UCSD-AML1 (cell line): ENCODE data around the gene FGD6.
A peak's percentile ranks its signal among the peaks of the same experiment; 100 is the strongest.
"Not testable (repeated sequence)": the region's sequence is repeated elsewhere in the genome, so short reads cannot be mapped to it uniquely, and the experiment has no call there.

Source experiments
- DNase-seq: peaks from one replicate; lab custom pipeline; 2025; ENCODE audit not compliant: unreplicated experiment; lab: John Stamatoyannopoulos, UW

Gene FGD6

DNA sequence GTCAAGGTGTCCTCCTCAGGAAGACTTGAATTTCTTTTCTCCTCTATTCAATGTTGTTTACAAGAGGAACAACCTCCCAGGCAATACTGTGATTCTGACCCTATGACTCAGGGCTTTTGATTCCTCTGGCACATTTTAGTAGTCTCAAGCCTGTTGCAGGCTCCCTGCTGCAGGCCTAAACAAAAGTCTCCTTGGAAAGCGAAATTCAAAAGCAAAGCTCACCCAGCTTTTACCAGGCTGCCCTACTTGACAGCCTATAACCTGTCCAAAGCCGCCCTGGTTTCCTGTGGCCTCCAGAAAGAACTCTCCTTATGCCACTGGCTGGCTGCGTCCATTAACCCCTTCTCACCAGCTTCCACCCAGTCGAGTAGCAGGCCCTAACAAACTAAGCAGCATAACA is 11.6 kb downstream of the FGD6 start:
- peak; percentile 53 for DNase-seq

DNA sequence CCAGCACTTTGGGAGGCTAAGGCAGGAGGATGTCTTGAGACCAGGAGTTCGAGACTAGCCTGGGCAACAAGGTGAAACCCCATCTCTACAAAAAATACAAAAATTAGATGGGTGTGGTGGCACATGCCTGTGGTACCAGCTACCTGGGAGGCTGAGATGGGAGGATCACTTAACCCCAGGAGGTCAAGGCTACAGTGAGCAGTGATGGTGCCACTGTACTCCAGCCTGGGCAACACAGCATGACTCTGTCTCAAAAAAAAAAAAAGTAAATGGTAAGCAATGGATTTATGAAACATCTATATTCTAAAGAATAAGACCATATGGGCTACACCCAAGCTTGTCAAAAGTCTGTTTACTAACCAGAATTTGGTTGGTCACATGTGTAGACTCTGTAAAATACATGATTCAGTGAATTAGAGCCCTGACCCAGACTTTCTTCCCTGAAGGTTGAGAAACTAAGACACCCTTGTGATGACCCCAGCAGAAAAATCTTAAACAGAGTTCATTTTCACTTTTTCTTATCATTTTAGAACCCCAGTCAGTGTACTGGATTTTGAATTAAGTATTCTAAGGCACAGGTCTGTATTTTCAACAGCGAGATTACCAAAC is 12.1 kb downstream of the FGD6 start:
- no peak for DNase-seq

DNA sequence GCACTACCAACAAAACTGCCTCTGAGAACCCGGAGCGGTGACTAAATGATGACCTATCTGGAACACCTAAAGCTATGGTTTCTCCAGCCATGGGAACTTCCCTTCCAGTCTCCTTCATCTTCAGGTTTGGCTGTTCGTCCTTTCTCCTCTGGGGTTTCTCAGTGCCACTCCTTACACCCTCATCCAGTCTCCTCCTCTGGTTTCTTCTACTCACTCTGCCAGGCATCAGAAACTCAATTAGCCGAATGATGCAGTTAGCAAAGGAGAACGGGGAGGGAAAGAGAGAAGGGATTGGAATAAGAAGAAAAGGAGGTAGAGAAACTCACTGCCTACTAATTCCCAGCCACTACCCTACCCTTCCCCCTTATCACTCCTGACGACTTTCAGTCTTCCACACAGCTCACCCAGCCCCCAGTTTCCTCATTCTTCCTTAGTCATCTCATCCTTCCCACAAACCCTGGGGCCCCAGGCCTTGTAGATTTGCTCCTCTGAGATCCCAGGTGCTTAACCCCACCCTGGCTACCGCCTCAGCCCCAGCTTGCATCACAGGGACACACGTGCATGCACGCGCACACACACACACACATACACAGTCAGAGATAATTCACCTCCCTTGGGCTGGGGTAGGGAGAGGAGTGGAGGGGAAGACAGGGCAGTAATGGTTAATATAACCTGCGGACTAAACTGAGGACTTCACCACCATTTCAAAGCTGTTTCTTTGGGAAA is 13.0 kb downstream of the FGD6 start:
- peak; percentile 66 for DNase-seq

GRCh38 chr12:95203487-95204030 is 13.7 kb downstream of the FGD6 start:
- DNase-seq = no peak

GRCh38 chr12:95202691-95203486 is 14.4 kb downstream of the FGD6 start:
- DNase-seq = no peak

GRCh38 chr12:95201056-95201670 is 16.1 kb downstream of the FGD6 start:
- no peak for DNase-seq

DNA sequence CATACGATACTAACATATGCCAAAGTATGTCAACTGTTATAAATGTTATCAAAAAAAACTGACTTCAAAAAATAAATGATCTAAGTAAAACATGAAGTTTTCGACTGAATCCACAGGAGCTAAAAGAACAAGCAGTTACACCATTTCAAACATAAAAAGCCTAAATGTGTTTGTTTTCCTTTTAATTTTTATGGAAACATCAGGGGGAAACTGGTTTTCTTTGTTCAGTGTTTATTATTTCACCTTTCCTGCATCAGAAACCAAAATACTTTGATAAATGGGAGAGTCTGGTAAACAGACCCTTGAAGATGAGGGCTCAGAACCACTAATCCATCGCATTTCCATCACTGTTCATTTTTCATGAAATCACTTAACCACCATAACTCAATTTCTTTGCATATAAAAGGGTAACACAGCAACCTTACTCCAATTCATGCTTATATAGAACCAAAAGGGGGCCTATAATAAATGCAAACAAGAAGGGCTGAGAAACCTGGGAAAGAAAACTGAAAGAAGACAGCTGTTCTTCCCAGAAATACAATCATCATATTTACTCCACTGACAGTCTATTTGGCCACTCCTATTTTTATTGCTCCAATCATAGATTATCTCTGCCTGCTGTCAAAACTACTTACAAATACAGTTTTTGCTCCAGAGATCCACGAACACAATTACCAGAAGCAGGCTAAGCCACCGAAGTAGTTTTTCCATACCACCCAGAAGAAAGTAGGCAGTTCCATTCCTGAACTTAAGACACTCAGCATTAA is 17.0 kb downstream of the FGD6 start:
- DNase-seq = no peak

- no peak for DNase-seq
These were observed 18.4 kb downstream of the FGD6 start for GRCh38 chr12:95198914-95199313.

DNA sequence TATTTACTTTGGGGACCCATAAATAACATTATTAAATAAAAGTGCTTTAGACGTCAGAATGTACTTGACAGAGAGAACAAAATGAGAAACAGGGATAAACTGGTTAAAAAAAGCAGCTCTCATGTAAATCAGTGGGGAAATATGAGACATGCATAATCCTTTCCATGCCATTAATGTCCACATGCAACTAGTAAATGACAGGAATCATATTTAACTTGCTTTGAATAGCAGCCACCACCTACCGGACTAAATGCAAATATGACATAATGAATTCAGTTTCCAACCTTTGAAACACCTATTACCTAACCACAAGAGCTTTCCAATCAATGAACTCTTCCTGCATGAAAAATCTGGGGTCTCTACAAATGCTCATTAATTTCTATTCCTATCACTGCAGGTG is 19.6 kb downstream of the FGD6 start:
- no peak for DNase-seq

GRCh38 chr12:95196875-95197569 is 20.2 kb downstream of the FGD6 start:
- DNase-seq = not testable (repeated sequence)

- no peak for DNase-seq
These were observed 22.1 kb downstream of the FGD6 start for GRCh38 chr12:95195122-95195521.

DNA sequence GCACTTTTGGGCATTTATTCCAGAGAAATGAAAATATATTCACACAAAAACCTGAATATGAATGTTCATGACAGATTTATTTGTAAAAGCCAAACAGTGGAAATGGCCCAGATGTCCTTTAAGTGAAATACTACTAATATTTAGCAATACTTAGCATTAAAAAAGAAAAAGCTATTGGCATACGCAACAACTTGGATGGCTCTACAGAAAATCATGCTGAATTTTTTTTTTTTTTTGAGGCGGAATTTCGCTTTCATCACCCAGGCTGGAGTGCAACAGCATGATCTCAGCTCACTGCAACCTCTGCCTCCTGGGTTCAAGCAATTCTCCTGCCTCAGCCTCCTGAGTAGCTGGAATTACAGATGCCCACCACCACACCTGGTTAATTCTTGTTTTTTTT is 24.1 kb downstream of the FGD6 start:
- no peak for DNase-seq

- no peak for DNase-seq
These were observed 25.0 kb downstream of the FGD6 start for GRCh38 chr12:95192271-95192670.

GRCh38 chr12:95191060-95191696 is 26.1 kb downstream of the FGD6 start:
- no peak for DNase-seq

GRCh38 chr12:95187865-95188415 is 29.3 kb downstream of the FGD6 start:
- no peak for DNase-seq

DNA sequence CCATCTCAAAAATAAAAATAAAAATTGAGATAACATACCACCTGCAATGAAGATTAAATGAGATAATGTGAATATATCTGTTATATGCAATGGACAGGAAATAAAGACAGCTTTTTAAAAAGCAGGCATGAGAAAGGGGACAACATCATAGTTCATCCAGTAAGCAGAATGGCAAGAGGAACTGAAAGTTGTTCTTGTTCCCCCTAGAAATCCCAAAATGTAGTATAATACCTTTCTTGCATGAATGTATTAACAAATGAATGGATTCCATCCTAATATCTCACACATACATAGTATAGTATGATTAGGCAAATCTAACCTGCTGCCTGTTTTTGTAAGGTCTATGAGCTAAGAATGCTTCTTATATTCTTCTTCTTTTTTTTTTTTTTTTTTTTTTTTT is 31.4 kb downstream of the FGD6 start:
- no peak for DNase-seq

DNA sequence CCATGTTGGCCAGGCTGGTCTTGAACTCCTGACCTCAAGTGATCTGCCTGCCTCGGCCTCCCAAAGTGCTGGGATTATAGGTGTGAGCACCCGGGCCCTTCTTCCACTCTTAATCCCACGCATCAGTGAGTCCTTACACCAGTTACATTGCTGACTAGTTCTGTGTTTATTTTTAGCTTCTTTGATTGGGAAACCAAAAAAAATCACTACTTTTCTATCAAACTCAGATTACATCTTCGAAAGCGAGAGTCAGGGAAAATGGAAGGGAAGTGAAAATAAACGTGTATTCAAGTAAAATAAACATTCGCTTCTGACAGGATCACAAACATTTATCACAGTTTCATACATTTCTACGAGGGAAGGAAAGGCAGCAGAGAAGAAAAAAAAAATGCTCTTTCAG is 32.2 kb downstream of the FGD6 start:
- no peak for DNase-seq

- no peak for DNase-seq
These were observed 33.1 kb downstream of the FGD6 start for GRCh38 chr12:95184121-95184520.

- peak; percentile 22 for DNase-seq
These were observed 34.3 kb downstream of the FGD6 start for GRCh38 chr12:95182868-95183415.
